ENCODE measurements around the gene GABPA. TPM values are rescaled to one million over a fixed set of nuclear protein-coding genes. Genes with fewer than 3 reads are reported as not detected.
"Not testable (repeated sequence)": the region's sequence is repeated elsewhere in the genome, so short reads cannot be mapped to it uniquely, and the experiment has no call there.

The GABPA gene
- total RNA-seq, 1 donor from 2014 or later, result 23.8 TPM

DNA sequence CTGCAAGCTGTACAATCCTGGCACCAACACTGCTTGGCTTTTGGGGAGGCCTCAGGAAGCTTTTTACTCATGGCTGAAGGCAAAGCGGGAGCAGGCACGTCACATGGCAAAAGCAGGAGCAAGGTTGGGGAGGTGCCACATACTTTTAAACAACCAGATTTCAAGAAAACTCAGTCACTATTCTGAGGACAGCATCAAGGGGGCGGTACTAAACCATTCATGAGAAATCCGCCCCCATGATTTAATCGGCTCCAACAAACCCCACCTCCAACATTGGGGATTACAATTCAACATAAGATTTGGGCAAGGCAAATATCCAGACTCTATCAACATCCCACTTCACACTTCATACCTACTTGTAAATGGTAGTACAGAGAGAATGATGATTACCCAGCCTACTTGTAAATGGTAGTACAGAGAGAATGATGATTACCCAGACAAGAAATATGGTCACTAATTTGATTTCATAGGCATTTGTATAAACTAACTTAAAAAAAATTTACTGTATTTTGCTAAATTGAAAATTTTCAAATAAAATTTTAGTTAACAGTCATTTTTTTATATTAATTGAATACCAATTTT is 25.0 kb upstream of the GABPA start:
- H3K36me3 Mint-ChIP-seq (ENCODE audit: unreplicated experiment), result no peaks in the 10 kb centered on the region
- no peak overlapping the region for H3K4me3 Mint-ChIP-seq (ENCODE audit: unreplicated experiment)
- no peaks in the 10 kb centered on the region for H3K4me1 Mint-ChIP-seq (ENCODE audit: unreplicated experiment)
- no peak overlapping the region for H3K27ac Mint-ChIP-seq (ENCODE audit: unreplicated experiment)
- TF ChIP-seq, protein P1, sequence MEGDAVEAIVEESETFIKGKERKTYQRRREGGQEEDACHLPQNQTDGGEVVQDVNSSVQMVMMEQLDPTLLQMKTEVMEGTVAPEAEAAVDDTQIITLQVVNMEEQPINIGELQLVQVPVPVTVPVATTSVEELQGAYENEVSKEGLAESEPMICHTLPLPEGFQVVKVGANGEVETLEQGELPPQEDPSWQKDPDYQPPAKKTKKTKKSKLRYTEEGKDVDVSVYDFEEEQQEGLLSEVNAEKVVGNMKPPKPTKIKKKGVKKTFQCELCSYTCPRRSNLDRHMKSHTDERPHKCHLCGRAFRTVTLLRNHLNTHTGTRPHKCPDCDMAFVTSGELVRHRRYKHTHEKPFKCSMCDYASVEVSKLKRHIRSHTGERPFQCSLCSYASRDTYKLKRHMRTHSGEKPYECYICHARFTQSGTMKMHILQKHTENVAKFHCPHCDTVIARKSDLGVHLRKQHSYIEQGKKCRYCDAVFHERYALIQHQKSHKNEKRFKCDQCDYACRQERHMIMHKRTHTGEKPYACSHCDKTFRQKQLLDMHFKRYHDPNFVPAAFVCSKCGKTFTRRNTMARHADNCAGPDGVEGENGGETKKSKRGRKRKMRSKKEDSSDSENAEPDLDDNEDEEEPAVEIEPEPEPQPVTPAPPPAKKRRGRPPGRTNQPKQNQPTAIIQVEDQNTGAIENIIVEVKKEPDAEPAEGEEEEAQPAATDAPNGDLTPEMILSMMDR (IDR thresholded peaks at IDR 0.05), result no peak
- no peak for DNase-seq (ENCODE audit: extremely low spot score, unreplicated experiment)
- H3K9me3 Mint-ChIP-seq (ENCODE audit: unreplicated experiment), result no peaks in the 10 kb centered on the region
- H3K27me3 Mint-ChIP-seq (ENCODE audit: unreplicated experiment), result no peaks in the 10 kb centered on the region

DNA sequence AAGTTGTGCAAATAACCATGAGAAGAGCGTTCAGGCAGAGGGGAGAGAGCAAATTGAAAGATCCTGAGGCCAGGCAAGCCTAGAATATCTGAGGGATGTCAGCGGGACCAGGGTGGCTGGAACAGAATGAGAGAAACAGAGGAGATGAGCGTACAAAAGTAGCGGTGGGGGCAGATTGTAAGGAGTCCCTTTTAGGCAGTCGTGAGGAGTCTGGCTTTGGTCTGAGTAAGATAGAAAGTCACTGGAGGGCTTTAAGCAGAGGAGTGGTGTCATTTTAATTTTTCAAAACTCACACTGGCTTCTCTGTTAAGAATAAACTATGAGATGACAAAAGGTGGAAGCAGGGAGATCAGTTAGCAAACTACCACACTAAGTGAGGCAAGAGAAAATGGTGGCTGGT is 24.2 kb upstream of the GABPA start:
- Mint-ChIP-seq H3K27me3 (ENCODE audit: unreplicated experiment) (no peaks in the 10 kb centered on the region), H3K4me1 (ENCODE audit: unreplicated experiment) (no peaks in the 10 kb centered on the region), H3K36me3 (ENCODE audit: unreplicated experiment) (no peaks in the 10 kb centered on the region), H3K27ac (ENCODE audit: unreplicated experiment) (no peak overlapping the region), H3K4me3 (ENCODE audit: unreplicated experiment) (no peak overlapping the region), H3K9me3 (ENCODE audit: unreplicated experiment) (no peaks in the 10 kb centered on the region)
- TF ChIP-seq, protein P1 (IDR thresholded peaks at IDR 0.05), result no peak
- DNase-seq (ENCODE audit: extremely low spot score, unreplicated experiment), result no peak

DNA sequence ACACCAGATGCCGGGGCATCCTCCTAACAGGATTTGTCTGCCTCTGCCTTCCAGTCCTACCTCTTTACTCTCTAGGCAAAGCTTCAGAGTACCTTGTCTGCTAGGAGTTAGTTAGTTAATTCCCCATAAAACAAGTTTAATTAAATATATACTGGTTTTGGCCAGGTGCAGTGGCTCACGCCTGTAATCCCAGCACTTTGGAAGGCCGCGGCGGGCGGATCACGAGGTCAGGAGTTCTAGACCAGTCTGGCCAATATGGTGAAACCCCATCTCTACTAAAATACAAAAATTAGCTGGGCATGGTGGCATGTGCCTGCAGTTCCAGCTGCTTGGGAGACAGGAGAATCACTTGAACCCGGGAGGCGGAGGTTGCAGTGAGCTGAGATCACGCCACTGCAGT is 20.7 kb upstream of the GABPA start:
- H3K27me3 Mint-ChIP-seq (ENCODE audit: unreplicated experiment); H3K4me3 Mint-ChIP-seq (ENCODE audit: unreplicated experiment): not testable (repeated sequence)

DNA sequence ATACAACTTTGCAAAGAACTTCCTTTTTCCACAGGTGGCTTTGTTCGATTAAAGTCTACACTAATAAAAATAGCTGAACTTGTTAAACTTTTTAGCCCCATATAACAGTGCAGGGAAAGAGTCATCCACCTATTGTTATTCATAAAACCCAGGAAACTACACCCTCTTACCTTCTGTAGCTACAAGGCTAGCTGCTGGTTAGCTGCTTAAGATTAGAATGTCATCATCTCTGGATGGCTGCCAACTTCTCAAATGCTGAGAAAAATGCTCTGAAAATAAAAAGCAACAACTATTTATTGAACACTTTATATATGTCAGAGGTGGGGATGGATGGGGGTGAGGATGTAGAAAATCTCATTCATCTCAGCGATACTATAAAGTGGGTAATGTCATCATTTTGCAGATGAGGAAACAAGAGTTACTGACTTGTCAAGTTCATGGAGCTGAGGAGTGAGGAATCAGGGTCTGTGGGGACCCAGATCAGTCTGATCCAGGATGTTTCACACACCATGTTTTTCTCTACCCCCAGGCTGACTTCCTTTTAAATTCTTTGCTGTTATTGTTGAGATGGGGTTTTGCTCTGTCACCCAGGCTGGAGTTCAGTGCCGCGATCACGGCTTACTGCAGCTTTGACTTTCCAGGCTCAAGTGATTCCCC is 17.2 kb upstream of the GABPA start:
- H3K4me1 Mint-ChIP-seq (ENCODE audit: unreplicated experiment), result no peaks in the 10 kb centered on the region
- H3K9me3 Mint-ChIP-seq (ENCODE audit: unreplicated experiment), result no peaks in the 10 kb centered on the region
- H3K36me3 Mint-ChIP-seq (ENCODE audit: unreplicated experiment), result peaks cover 22% of the 10 kb centered on the region
- no peak overlapping the region for H3K27ac Mint-ChIP-seq (ENCODE audit: unreplicated experiment)
- no peak for DNase-seq (ENCODE audit: extremely low spot score, unreplicated experiment)
- no peaks in the 10 kb centered on the region for H3K27me3 Mint-ChIP-seq (ENCODE audit: unreplicated experiment)
- TF ChIP-seq, protein P1 (IDR thresholded peaks at IDR 0.05), result no peak
- H3K4me3 Mint-ChIP-seq (ENCODE audit: unreplicated experiment), result no peak overlapping the region

More for the DNA sequence above, 20.7 kb upstream of the GABPA start:
- H3K9me3 Mint-ChIP-seq (ENCODE audit: unreplicated experiment); H3K4me1 Mint-ChIP-seq (ENCODE audit: unreplicated experiment); DNase-seq (ENCODE audit: extremely low spot score, unreplicated experiment); H3K27ac Mint-ChIP-seq (ENCODE audit: unreplicated experiment); H3K36me3 Mint-ChIP-seq (ENCODE audit: unreplicated experiment): not testable (repeated sequence)

DNA sequence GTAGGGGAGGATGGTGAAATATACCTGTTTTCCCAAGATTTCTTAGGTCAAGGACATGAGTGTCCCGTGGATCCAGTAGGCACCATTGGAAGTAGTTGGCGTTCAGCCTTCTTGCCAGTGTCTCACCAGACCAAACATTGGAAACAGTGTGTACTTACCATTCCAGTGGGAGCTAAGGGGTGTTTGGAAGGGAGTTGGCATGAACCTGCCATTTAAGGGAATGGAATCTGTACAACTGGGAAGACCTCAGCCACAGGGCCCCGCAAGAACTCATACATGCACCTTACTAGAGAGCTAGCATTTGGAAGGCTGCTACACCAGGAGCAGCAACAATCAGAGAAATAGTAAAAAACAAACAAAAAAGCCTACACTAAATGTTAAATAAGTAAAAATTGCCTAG is 12.8 kb upstream of the GABPA start:
- H3K27me3 Mint-ChIP-seq (ENCODE audit: unreplicated experiment), result no peaks in the 10 kb centered on the region
- H3K4me1 Mint-ChIP-seq (ENCODE audit: unreplicated experiment), result no peaks in the 10 kb centered on the region
- no peak overlapping the region for H3K4me3 Mint-ChIP-seq (ENCODE audit: unreplicated experiment)
- H3K27ac Mint-ChIP-seq (ENCODE audit: unreplicated experiment), result no peak overlapping the region
- peaks cover 51% of the 10 kb centered on the region for H3K36me3 Mint-ChIP-seq (ENCODE audit: unreplicated experiment)
- no peaks in the 10 kb centered on the region for H3K9me3 Mint-ChIP-seq (ENCODE audit: unreplicated experiment)
- TF ChIP-seq, protein P1 (IDR thresholded peaks at IDR 0.05), result no peak
- no peak for DNase-seq (ENCODE audit: extremely low spot score, unreplicated experiment)
